ENCODE data around the gene TRRAP.
"Not testable (repeated sequence)": the region's sequence is repeated elsewhere in the genome, so short reads cannot be mapped to it uniquely, and the experiment has no call there.

DNA sequence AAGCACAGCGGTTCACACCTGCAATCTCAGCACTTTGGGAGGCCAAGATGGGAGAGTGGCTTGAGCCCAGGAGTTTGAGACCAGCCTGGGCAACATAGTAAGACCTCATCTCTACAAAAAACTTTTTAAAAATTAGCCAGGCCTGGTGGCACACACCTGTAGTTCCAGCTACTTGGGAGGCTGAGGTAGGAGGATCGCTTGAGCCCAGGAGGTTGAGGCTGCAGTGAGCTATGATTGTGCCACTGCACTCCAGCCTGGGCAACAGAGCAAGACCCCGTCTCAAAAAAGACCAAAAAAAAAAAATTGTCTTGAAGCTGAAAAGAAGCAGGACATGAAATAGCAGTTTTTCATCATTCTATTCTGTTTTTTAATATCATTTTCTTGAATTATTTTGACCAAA lies 166.5 kb downstream of the TRRAP start:
- not testable (repeated sequence) for TF ChIP-seq CTCF (IDR thresholded peaks at IDR 0.05); ZFX (IDR thresholded peaks at IDR 0.05; ENCODE audit: borderline replicate concordance)
